ENCODE measurements around the gene SLC5A11.
"Not testable (repeated sequence)": the region's sequence is repeated elsewhere in the genome, so short reads cannot be mapped to it uniquely, and the experiment has no call there.

The SLC5A11 gene

DNA sequence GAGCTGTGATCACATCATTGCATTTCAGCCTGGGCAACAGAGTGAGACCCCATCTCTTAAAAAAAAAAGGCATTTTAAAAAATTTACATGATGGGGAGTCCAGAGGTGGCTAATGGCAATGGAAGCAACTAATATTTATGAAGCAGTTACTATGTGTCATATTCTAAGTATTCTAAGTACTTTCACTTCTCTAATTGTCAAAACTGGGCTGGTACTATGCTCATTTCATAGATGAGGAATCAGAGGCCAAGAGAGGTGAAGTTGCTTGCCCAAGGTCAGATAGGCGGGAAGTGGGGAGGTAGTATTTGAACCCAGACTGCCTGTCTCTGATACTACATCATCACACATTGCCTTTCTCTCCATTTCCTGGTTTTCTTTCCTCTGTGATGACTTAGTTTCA lies 50.7 kb downstream of the SLC5A11 start:
- Histone ChIP-seq H3K4me3 (IDR thresholded peaks at IDR 0.05; ENCODE audit: insufficient read depth, low read depth, low read length) (no peak overlapping the region), H4K20me1 (ENCODE audit: insufficient read depth) (no peaks in the 10 kb centered on the region), H3K79me2 (ENCODE audit: insufficient read depth, low read depth) (no peaks in the 10 kb centered on the region), H3K27me3 (ENCODE audit: insufficient read depth, low read depth) (no peaks in the 10 kb centered on the region), H3K4me2 (no peak overlapping the region), H3K27ac (no peak overlapping the region), H2AFZ (ENCODE audit: low read depth) (no peak overlapping the region), H3K4me1 (ENCODE audit: low read depth, poor library complexity, severe bottlenecking) (no peaks in the 10 kb centered on the region), H3K9ac (no peak overlapping the region), H3K36me3 (ENCODE audit: insufficient read depth) (no peaks in the 10 kb centered on the region)
- TF ChIP-seq, protein P1, sequence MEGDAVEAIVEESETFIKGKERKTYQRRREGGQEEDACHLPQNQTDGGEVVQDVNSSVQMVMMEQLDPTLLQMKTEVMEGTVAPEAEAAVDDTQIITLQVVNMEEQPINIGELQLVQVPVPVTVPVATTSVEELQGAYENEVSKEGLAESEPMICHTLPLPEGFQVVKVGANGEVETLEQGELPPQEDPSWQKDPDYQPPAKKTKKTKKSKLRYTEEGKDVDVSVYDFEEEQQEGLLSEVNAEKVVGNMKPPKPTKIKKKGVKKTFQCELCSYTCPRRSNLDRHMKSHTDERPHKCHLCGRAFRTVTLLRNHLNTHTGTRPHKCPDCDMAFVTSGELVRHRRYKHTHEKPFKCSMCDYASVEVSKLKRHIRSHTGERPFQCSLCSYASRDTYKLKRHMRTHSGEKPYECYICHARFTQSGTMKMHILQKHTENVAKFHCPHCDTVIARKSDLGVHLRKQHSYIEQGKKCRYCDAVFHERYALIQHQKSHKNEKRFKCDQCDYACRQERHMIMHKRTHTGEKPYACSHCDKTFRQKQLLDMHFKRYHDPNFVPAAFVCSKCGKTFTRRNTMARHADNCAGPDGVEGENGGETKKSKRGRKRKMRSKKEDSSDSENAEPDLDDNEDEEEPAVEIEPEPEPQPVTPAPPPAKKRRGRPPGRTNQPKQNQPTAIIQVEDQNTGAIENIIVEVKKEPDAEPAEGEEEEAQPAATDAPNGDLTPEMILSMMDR (conservative IDR thresholded peaks at IDR 0.05; ENCODE audit: low read depth, low read length): no peak

DNA sequence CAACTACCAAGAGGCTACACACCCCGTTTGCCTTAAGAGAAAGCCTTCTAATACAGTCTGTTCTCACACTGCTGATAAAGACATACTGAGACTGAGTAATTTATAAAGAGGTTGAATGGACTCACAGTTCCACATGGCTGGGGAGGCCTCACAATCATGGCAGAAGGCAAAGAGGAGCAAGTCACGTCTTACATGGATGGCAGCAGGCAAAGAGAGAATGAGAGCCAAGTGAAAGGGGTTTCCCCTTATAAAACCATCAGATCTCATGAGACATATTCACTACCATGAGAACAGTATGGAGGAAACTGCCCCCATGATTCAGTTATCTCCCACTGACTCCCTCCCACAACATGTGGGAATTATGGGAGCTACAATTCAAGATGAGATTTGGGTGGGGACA lies 51.8 kb downstream of the SLC5A11 start:
- H3K9ac ChIP-seq; H3K4me2 ChIP-seq; H4K20me1 ChIP-seq (ENCODE audit: insufficient read depth); H3K27ac ChIP-seq; H2AFZ ChIP-seq (ENCODE audit: low read depth); H3K79me2 ChIP-seq (ENCODE audit: insufficient read depth, low read depth); H3K27me3 ChIP-seq (ENCODE audit: insufficient read depth, low read depth); H3K4me1 ChIP-seq (ENCODE audit: low read depth, poor library complexity, severe bottlenecking); H3K36me3 ChIP-seq (ENCODE audit: insufficient read depth); H3K4me3 ChIP-seq (IDR thresholded peaks at IDR 0.05; ENCODE audit: insufficient read depth, low read depth, low read length): not testable (repeated sequence)

DNA sequence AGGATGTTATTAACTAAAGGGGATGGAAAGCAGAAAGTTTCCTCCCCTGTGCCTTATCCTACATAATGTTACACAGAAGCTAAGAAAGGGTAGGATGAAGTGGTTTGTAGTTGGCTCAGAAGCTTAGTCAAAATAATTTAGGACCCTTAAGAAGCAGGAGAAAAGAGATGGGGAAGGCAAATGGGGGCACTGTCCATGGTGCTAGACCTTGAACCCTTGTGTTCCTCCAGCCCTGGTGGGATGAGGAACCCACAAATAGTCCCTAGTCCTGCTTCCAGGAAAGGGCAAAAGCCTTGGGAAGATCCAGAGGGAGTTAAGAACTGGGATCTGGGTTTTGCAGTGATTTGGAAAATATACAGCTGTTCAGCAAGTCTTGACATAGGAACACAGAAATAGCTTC lies 54.5 kb downstream of the SLC5A11 start:
- Histone ChIP-seq H3K36me3 (ENCODE audit: insufficient read depth) (no peaks in the 10 kb centered on the region), H3K27me3 (ENCODE audit: insufficient read depth, low read depth) (no peaks in the 10 kb centered on the region), H3K9ac (no peak overlapping the region), H3K27ac (no peak overlapping the region), H2AFZ (ENCODE audit: low read depth) (no peak overlapping the region), H3K4me2 (no peak overlapping the region), H3K4me3 (IDR thresholded peaks at IDR 0.05; ENCODE audit: insufficient read depth, low read depth, low read length) (no peak overlapping the region), H3K4me1 (ENCODE audit: low read depth, poor library complexity, severe bottlenecking) (no peaks in the 10 kb centered on the region), H4K20me1 (ENCODE audit: insufficient read depth) (no peaks in the 10 kb centered on the region), H3K79me2 (ENCODE audit: insufficient read depth, low read depth) (no peaks in the 10 kb centered on the region)
- TF ChIP-seq, protein P1 (conservative IDR thresholded peaks at IDR 0.05; ENCODE audit: low read depth, low read length): no peak

DNA sequence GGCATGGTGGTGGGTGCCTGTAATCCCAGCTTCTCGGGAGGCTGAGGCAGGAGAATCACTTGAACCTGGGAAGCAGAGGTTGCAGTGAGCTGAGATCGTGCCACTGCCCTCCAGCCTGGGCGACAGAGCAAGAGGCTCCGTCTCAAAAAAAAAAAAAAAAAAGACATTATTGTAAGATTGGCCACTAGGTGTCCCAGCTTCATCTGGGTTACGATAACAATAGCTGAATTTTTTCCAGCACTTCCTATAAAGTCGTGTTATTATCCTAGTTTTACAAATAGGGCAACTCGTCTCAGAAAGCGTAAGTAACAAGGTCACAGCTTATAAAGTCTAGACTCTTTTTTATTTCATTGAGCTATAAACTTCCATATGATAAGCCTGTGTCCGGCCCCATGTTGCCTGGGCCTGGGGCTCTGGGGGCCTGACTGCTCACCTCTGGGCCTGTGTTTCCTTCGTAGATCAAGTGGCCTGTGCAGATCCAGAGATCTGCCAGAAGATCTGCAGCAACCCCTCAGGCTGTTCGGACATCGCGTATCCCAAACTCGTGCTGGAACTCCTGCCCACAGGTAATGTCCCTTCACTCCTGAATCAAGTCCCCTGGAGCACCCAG lies 60.5 kb downstream of the SLC5A11 start:
- no peaks in the 10 kb centered on the region for H4K20me1 ChIP-seq (ENCODE audit: insufficient read depth)
- no peaks in the 10 kb centered on the region for H3K27me3 ChIP-seq (ENCODE audit: insufficient read depth, low read depth)
- H3K79me2 ChIP-seq (ENCODE audit: insufficient read depth, low read depth): no peaks in the 10 kb centered on the region
- no peak overlapping the region for H3K9ac ChIP-seq
- H3K4me2 ChIP-seq: no peak overlapping the region
- H3K27ac ChIP-seq: no peak overlapping the region
- TF ChIP-seq, protein P1 (conservative IDR thresholded peaks at IDR 0.05; ENCODE audit: low read depth, low read length): peak; percentile 57
- H2AFZ ChIP-seq (ENCODE audit: low read depth): no peak overlapping the region
- no peaks in the 10 kb centered on the region for H3K36me3 ChIP-seq (ENCODE audit: insufficient read depth)
- no peak overlapping the region for H3K4me3 ChIP-seq (IDR thresholded peaks at IDR 0.05; ENCODE audit: insufficient read depth, low read depth, low read length)
- no peaks in the 10 kb centered on the region for H3K4me1 ChIP-seq (ENCODE audit: low read depth, poor library complexity, severe bottlenecking)

DNA sequence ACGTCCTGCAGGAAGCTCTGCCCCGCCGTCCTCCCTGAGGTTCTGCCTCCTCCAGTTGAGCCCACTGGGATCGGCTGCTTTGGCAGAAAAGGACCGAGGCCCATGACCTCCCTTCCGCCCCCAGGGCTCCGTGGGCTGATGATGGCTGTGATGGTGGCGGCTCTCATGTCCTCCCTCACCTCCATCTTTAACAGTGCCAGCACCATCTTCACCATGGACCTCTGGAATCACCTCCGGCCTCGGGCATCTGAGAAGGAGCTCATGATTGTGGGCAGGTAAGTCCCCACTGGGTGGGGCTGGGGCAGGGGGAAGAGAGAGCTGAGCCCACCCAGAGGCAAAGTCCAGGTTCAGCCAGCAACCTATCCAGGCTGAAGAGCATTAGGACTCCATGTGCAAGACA lies 61.1 kb downstream of the SLC5A11 start:
- H3K4me2 ChIP-seq: no peak overlapping the region
- no peak overlapping the region for H3K9ac ChIP-seq
- no peaks in the 10 kb centered on the region for H3K27me3 ChIP-seq (ENCODE audit: insufficient read depth, low read depth)
- TF ChIP-seq, protein P1 (conservative IDR thresholded peaks at IDR 0.05; ENCODE audit: low read depth, low read length): no peak
- H3K4me1 ChIP-seq (ENCODE audit: low read depth, poor library complexity, severe bottlenecking): no peaks in the 10 kb centered on the region
- H3K36me3 ChIP-seq (ENCODE audit: insufficient read depth): no peaks in the 10 kb centered on the region
- no peaks in the 10 kb centered on the region for H3K79me2 ChIP-seq (ENCODE audit: insufficient read depth, low read depth)
- H4K20me1 ChIP-seq (ENCODE audit: insufficient read depth): no peaks in the 10 kb centered on the region
- H2AFZ ChIP-seq (ENCODE audit: low read depth): no peak overlapping the region
- H3K27ac ChIP-seq: no peak overlapping the region
- no peak overlapping the region for H3K4me3 ChIP-seq (IDR thresholded peaks at IDR 0.05; ENCODE audit: insufficient read depth, low read depth, low read length)
